Bronchial epithelial cell (primary cell): ENCODE results near the gene RAPH1. TPM values are rescaled to one million over a fixed set of nuclear protein-coding genes. Genes with fewer than 3 reads are reported as not detected.
A peak's percentile ranks its signal among the peaks of the same experiment; 100 is the strongest.

ENCODE experiments used
- DNase-seq: peaks from one replicate; pipeline ENCODE4 v3.0.0-alpha.2; 2010; ENCODE audit warnings: low read depth
- FAIRE-seq: peaks from 2 replicates; lab custom pipeline; 2011; peaks lifted over from hg19 to GRCh38; lab: Jason Lieb, UNC
- H3K27me3 ChIP-seq: 2 replicates; pipeline ENCODE4 v1.5.1; 2011; ENCODE audit warnings: low read length; ENCODE audit not compliant: control insufficient read depth, insufficient read depth
- H3K36me3 ChIP-seq: 2 replicates; pipeline ENCODE4 v1.5.1; 2011; ENCODE audit warnings: low read length; ENCODE audit not compliant: control insufficient read depth, insufficient read depth
- H3K4me3 ChIP-seq: 2 replicates; pipeline ENCODE4 v1.5.1; 2011; ENCODE audit warnings: mild to moderate bottlenecking, low read depth, low read length, control low read depth
- CTCF ChIP-seq: IDR thresholded peaks from 2 replicates; pipeline ENCODE4 v1.5.1; 2011; ENCODE audit warnings: mild to moderate bottlenecking, moderate library complexity, low read length, control low read depth, inconsistent platforms; ENCODE audit not compliant: insufficient read depth, severe bottlenecking
- total RNA-seq: library from RNA; depleted of rRNA; stranded (reverse); fragments of >200 nt; gene quantifications from 2 replicates; pipeline ENCODE4 v1.2.1, GENCODE V29; 2014

The RAPH1 gene
- total RNA-seq, 1 donor from 2014 or later, result 15.3 TPM

DNA sequence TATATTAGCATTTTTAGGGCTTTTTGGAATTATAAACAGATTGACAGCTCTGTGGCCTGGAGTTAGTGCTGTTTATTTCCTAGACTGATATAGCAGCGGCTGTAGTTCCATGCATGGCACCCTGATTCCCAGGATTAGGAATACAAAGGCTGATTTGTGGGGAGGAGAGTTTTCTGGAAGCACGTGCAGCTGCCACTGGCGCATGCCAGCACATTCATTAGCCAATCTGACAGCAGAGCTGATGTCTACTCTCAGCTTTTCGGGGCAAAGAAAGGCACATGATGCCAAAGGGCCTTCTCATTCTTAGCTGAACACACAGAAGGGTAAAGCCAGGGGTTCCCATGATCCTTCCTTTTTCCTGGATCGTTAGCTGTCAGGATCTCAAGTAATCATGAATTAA, 45.7 kb upstream of the RAPH1 start:
- no peaks in the 10 kb centered on the region for H3K27me3 ChIP-seq
- H3K4me3 ChIP-seq, result no peak overlapping the region
- no peak for DNase-seq
- FAIRE-seq, result no peak
- TF ChIP-seq CTCF, result no peak
- no peaks in the 10 kb centered on the region for H3K36me3 ChIP-seq

DNA sequence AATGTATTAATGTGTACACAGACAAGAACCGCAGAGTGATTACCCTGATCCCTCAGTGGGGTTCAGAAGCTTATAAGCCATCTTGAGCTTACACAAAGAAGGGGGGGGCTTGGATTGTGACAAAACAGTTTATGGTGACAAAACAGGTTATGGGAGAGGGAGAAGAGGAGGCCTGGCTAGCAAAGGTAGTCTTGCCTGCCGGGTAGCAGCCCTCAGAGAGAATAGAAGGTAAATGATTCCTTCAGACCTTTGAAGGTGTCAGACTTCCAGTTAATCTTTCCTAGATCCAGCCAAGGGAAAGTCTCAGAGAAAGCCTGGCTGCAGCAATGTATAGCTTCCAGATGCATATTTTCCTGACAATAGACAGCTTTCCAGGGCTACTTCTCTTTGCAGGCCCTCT, 44.6 kb upstream of the RAPH1 start:
- DNase-seq (no peak), FAIRE-seq (no peak)
- Histone ChIP-seq H3K36me3 (no peaks in the 10 kb centered on the region), H3K4me3 (no peak overlapping the region), H3K27me3 (no peaks in the 10 kb centered on the region)
- no peak for TF ChIP-seq CTCF

DNA sequence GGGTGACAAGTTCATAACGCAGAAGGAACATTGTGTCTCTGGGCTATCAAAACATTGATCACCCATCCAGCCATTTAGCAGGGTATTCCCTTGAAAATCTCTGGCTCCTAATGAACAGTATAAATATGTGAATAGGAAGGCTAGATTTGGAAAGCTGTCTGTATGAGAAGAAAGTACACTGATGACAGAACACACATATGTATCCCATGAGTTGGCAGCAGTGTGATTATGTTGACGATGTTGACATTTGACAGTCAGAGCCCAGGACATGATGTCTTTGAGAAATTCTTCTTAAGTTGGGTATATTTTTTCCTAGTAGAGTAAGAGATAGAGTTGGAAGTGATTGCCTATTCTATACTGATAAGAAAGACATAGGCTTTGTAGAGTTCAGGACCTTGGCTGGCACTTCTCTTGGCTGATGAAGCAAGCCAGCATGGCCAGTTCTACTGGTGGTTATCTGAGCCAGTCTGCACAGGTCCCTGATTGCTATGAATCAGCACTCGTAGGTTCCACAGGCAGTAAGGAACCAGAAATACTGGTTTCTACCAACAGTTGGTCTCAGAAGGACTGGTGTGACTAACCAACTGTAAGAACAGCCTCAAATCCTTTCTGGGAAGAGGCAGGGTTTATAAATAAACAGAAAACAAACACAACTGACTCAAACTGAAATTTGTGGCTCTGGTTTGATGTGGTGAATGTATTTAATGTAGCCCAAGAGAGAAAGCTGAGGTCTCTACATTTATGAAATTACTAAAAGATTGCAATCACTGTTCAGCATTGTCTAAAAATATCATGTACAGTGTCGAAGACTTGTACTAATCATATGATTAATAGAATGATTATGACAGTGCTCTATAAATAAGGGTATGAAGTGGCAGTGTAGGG, 43.9 kb upstream of the RAPH1 start:
- Histone ChIP-seq H3K36me3 (no peaks in the 10 kb centered on the region), H3K27me3 (no peaks in the 10 kb centered on the region), H3K4me3 (no peak overlapping the region)
- peak; percentile 100 for DNase-seq
- TF ChIP-seq CTCF, result no peak
- FAIRE-seq, result peak; percentile 95

DNA sequence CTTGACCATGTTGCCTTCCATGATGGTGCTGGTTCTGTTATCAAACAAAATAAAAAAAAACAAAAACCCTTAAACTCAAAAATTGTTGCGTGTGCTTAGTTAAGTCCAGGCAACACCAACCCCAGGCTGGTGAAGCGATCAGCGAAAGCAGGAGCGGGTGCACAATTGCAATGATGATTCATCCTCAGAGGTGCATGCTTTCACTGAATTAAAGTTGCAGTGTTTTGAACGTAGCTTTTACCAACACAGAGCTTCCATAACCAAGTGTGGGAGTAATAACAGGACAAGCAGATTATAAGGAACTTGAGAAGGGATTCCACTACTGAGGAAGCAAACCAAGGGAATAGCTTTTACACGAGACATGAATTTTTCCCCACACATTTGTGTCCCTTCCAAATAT, 39.7 kb upstream of the RAPH1 start:
- DNase-seq (no peak), FAIRE-seq (no peak)
- H3K36me3 ChIP-seq, result no peaks in the 10 kb centered on the region
- H3K4me3 ChIP-seq, result no peak overlapping the region
- H3K27me3 ChIP-seq, result no peaks in the 10 kb centered on the region
- TF ChIP-seq CTCF, result no peak

- no peak overlapping the region for H3K4me3 ChIP-seq
- H3K36me3 ChIP-seq, result no peaks in the 10 kb centered on the region
- TF ChIP-seq CTCF, result no peak
- DNase-seq (no peak), FAIRE-seq (no peak)
- no peaks in the 10 kb centered on the region for H3K27me3 ChIP-seq
Observed at GRCh38 chr2:203572316-203572715, 37.2 kb upstream of the RAPH1 start.
